K562 (cell line): Measurements from ENCODE around the gene MVD. TPM values are rescaled to one million over a fixed set of nuclear protein-coding genes. Genes with fewer than 3 reads are reported as not detected.

Experiments
- BHLHE40 ChIP-seq: IDR thresholded peaks from 2 replicates; pipeline ENCODE4 v1.6.1; 2011; ENCODE audit warnings: low read length, improper control_type of control experiment
- CHD2 ChIP-seq: IDR thresholded peaks from 2 replicates; pipeline ENCODE4 v1.6.1; 2011; ENCODE audit warnings: low read depth, low read length
- HDAC8 ChIP-seq: fragments of 450-650 bp; IDR thresholded peaks from 2 replicates; pipeline ENCODE4 v1.6.1; 2016; ENCODE audit warnings: mild to moderate bottlenecking, missing genetic modification characterization, moderate library complexity, missing compliant biosample characterization
- MXI1 ChIP-seq: IDR thresholded peaks from 2 replicates; pipeline ENCODE4 v1.6.1; 2011; ENCODE audit warnings: low read depth, mild to moderate bottlenecking, improper control_type of control experiment, low read length
- NR2C1 ChIP-seq, 2 experiments: fragments of 450-650 bp; IDR thresholded peaks; 2 replicates each; pipeline ENCODE4 v1.6.1; 2017; ENCODE audit warnings: mild to moderate bottlenecking in 2 of 2, antibody characterized with exemption in 1 of 2, inconsistent platforms in 1 of 2, missing compliant biosample characterization in 1 of 2, missing genetic modification characterization in 1 of 2
- NRF1 ChIP-seq, 2 experiments: fragments of 450-650 bp; IDR thresholded peaks in 1 of 2; conservative IDR thresholded peaks in 1 of 2; 2 replicates each; pipeline ENCODE4 v1.6.1; 2014; ENCODE audit warnings: mild to moderate bottlenecking in 2 of 2
- PML ChIP-seq: IDR thresholded peaks from 2 replicates; pipeline ENCODE4 v1.6.1; 2012; ENCODE audit warnings: low read length, inconsistent platforms
- SMARCA5 ChIP-seq: fragments of 450-650 bp; IDR thresholded peaks from 2 replicates; pipeline ENCODE4 v1.6.1; 2016
- TAF9B ChIP-seq: fragments of 450-650 bp; IDR thresholded peaks from 2 replicates; pipeline ENCODE4 v1.6.1; 2018; ENCODE audit warnings: mild to moderate bottlenecking; ENCODE audit not compliant: partially characterized antibody
- TBL1XR1 ChIP-seq, 2 experiments: IDR thresholded peaks; 2 replicates each; pipeline ENCODE4 v1.6.1; 2012; ENCODE audit warnings: improper control_type of control experiment in 2 of 2, low read length in 2 of 2, mild to moderate bottlenecking in 1 of 2
- TEAD1 ChIP-seq, 2 experiments: fragments of 450-650 bp in 1 of 2; sonication (generic) in 1 of 2; formaldehyde crosslinking; IDR thresholded peaks; 2 replicates each; pipeline versions ENCODE4 v1.4.0 to v1.8.0; 2020 to 2022; ENCODE audit warnings: mild to moderate bottlenecking in 2 of 2, missing genetic modification reagents in 1 of 2
- ZNF12 ChIP-seq: sonication (generic); formaldehyde crosslinking; IDR thresholded peaks from 2 replicates; pipeline ENCODE4 v1.4.0; 2020; ENCODE audit warnings: mild to moderate bottlenecking, missing genetic modification reagents
- ZNF121 ChIP-seq: sonication (generic); formaldehyde crosslinking; conservative IDR thresholded peaks from 2 replicates; pipeline ENCODE4 v1.8.0; 2022; ENCODE audit warnings: missing genetic modification reagents
- ZNF124 ChIP-seq: sonication (generic); formaldehyde crosslinking; IDR thresholded peaks from 2 replicates; pipeline ENCODE4 v1.8.1; 2022; ENCODE audit warnings: missing genetic modification reagents
- ZNF184 ChIP-seq: sonication (generic); formaldehyde crosslinking; IDR thresholded peaks from 2 replicates; pipeline ENCODE4 v1.5.0; 2020; ENCODE audit warnings: missing genetic modification reagents
- ZSCAN32 ChIP-seq: fragments of 450-650 bp; formaldehyde crosslinking; IDR thresholded peaks from 2 replicates; pipeline ENCODE4 v1.4.0; 2020; ENCODE audit warnings: mild to moderate bottlenecking, moderate library complexity
- polyA plus RNA-seq, 8 experiments: library from polyadenylated mRNA; depleted of rRNA in 4 of 8; stranded (reverse) in 5 of 8; unstranded in 3 of 8; fragments of >200 nt; fragmentation: Nextera tagmentation in 2 of 8; fragmentation: Illumina TruSeq in 1 of 8; extraction: Ambion mirVana in 2 of 8; extraction: Trizol in 1 of 8; gene quantifications; 2 replicates each; pipeline versions ENCODE4 v1.2.1 to v1.2.3, GENCODE V29; 2011 to 2014; ENCODE audit warnings: inconsistent platforms in 1 of 8, missing spikeins in 1 of 8
- total RNA-seq, 7 experiments: library from RNA; depleted of rRNA in 6 of 7; stranded (reverse); fragments of >200 nt in 6 of 7; fragmentation: Illumina TruSeq in 2 of 7; extraction: Trizol in 2 of 7; gene quantifications; 2 replicates each; pipeline versions ENCODE4 v1.2.1 to v1.2.3, GENCODE V29; 2011 to 2021; ENCODE audit warnings: low replicate concordance in 1 of 7
- TF ChIP-seq, protein P1 (sequence below): fragments of 450-650 bp; IDR thresholded peaks from 2 replicates; pipeline ENCODE4 v1.6.1; 2016; ENCODE audit warnings: mild to moderate bottlenecking
- TF ChIP-seq, protein P2 (sequence below): IDR thresholded peaks from 2 replicates; pipeline ENCODE4 v1.6.1; 2012; ENCODE audit warnings: low read depth, low read length, improper control_type of control experiment, borderline replicate concordance
- TF ChIP-seq, protein P3 (sequence below), 3 experiments: IDR thresholded peaks in 2 of 3; conservative IDR thresholded peaks in 1 of 3; 2 replicates each; pipeline ENCODE4 v1.5.1; 2011 to 2012; ENCODE audit warnings: low read length in 3 of 3, mild to moderate bottlenecking in 3 of 3, control low read depth in 2 of 3, improper control_type of control experiment in 1 of 3, inconsistent platforms in 1 of 3, low read depth in 1 of 3, mixed read lengths in 1 of 3, moderate library complexity in 1 of 3; ENCODE audit not compliant: insufficient read depth in 2 of 3
- TF ChIP-seq, protein P4 (sequence below): sonication (generic); formaldehyde crosslinking; IDR thresholded peaks from 2 replicates; pipeline ENCODE4 v1.8.0; 2023; ENCODE audit warnings: mild to moderate bottlenecking, missing genetic modification reagents

MVD gene
- total and polyA plus RNA-seq, 9 of the 15 experiments (the other 6 are each of a cell fraction or from before 2014, with no cell fraction given) = 12.2 to 141 (median 45.3) TPM

DNA sequence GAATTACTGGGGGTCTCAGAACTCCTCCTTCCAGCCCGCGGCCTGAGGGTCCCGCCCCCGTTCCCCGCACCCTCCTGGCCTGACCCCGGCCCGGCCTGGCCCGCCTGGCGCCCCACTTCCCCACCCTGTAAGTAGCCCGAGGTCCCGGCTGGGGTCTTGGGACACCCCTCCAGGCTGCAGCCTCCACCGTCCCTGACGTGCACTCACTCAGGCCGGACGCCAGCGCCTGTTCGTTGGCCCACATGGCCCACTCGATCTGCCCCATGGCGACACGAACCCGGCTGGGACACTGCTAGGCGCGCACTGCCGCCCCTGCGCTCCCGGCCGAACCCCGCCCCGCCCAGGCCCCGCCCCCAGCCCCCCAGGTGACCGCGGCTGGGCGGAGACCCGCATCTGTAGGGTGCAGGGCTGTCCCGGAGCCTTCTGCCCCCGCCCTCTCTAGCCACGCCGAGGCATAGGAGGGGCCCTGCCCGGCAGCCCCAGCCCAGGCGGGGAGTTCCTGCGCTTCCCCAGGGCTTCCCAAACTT is 12.1 kb downstream of the MVD start, which contains the start of gene CYBA (continued):
- TF ChIP-seq TAF9B (no peak), ZNF12 (CRISPR knock-in tag) (0 out of 2 replicates have a peak, but pooled peaks have one; percentile 5), PML (no peak), TEAD1 (CRISPR knock-in tag; IDR thresholded peaks at IDR 0.05) (peak in 1 of 2 experiments; percentile 20; a peak in 1 of 4 replicates), ZNF121 (CRISPR knock-in tag) (no peak), CHD2 (no peak; the same call in 1 of the 2 replicates), SMARCA5 (no peak), TBL1XR1 (IDR thresholded peaks at IDR 0.05; ENCODE audit: low read length in 2 of 2) (no peak), BHLHE40 (no peak), ZSCAN32 (CRISPR knock-in tag) (no peak), MXI1 (peak; percentile 51; the same call in 1 of the 2 replicates), NR2C1 (IDR thresholded peaks at IDR 0.05) (no peak), NR2C1 (tag; IDR thresholded peaks at IDR 0.05) (no peak), NRF1 (conservative IDR thresholded peaks at IDR 0.05 in 1 of 2, IDR thresholded peaks at IDR 0.05 in 1 of 2) (no peak), HDAC8 (tag) (no peak), ZNF124 (CRISPR knock-in tag) (0 out of 2 replicates have a peak, but pooled peaks have one; percentile 36), ZNF184 (CRISPR knock-in tag) (no peak)
- TF ChIP-seq, protein P1, sequence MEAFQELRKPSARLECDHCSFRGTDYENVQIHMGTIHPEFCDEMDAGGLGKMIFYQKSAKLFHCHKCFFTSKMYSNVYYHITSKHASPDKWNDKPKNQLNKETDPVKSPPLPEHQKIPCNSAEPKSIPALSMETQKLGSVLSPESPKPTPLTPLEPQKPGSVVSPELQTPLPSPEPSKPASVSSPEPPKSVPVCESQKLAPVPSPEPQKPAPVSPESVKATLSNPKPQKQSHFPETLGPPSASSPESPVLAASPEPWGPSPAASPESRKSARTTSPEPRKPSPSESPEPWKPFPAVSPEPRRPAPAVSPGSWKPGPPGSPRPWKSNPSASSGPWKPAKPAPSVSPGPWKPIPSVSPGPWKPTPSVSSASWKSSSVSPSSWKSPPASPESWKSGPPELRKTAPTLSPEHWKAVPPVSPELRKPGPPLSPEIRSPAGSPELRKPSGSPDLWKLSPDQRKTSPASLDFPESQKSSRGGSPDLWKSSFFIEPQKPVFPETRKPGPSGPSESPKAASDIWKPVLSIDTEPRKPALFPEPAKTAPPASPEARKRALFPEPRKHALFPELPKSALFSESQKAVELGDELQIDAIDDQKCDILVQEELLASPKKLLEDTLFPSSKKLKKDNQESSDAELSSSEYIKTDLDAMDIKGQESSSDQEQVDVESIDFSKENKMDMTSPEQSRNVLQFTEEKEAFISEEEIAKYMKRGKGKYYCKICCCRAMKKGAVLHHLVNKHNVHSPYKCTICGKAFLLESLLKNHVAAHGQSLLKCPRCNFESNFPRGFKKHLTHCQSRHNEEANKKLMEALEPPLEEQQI = no peak
- TF ChIP-seq, protein P2, sequence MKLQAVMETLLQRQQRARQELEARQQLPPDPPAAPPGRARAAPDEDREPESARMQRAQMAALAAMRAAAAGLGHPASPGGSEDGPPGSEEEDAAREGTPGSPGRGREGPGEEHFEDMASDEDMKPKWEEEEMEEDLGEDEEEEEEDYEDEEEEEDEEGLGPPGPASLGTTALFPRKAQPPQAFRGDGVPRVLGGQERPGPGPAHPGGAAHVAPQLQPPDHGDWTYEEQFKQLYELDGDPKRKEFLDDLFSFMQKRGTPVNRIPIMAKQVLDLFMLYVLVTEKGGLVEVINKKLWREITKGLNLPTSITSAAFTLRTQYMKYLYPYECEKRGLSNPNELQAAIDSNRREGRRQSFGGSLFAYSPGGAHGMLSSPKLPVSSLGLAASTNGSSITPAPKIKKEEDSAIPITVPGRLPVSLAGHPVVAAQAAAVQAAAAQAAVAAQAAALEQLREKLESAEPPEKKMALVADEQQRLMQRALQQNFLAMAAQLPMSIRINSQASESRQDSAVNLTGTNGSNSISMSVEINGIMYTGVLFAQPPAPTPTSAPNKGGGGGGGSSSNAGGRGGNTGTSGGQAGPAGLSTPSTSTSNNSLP = no peak
- TF ChIP-seq, protein P3, sequence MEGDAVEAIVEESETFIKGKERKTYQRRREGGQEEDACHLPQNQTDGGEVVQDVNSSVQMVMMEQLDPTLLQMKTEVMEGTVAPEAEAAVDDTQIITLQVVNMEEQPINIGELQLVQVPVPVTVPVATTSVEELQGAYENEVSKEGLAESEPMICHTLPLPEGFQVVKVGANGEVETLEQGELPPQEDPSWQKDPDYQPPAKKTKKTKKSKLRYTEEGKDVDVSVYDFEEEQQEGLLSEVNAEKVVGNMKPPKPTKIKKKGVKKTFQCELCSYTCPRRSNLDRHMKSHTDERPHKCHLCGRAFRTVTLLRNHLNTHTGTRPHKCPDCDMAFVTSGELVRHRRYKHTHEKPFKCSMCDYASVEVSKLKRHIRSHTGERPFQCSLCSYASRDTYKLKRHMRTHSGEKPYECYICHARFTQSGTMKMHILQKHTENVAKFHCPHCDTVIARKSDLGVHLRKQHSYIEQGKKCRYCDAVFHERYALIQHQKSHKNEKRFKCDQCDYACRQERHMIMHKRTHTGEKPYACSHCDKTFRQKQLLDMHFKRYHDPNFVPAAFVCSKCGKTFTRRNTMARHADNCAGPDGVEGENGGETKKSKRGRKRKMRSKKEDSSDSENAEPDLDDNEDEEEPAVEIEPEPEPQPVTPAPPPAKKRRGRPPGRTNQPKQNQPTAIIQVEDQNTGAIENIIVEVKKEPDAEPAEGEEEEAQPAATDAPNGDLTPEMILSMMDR (IDR thresholded peaks at IDR 0.05 in 2 of 3, conservative IDR thresholded peaks at IDR 0.05 in 1 of 3; ENCODE audit: insufficient read depth in 2 of 3, low read depth in 1 of 3, low read length in 3 of 3) = no peak
- TF ChIP-seq, protein P4, sequence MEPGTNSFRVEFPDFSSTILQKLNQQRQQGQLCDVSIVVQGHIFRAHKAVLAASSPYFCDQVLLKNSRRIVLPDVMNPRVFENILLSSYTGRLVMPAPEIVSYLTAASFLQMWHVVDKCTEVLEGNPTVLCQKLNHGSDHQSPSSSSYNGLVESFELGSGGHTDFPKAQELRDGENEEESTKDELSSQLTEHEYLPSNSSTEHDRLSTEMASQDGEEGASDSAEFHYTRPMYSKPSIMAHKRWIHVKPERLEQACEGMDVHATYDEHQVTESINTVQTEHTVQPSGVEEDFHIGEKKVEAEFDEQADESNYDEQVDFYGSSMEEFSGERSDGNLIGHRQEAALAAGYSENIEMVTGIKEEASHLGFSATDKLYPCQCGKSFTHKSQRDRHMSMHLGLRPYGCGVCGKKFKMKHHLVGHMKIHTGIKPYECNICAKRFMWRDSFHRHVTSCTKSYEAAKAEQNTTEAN = no peak
